Bronchial smooth muscle cell (primary cell): Measurements from ENCODE around the gene FTO. TPM values are rescaled to one million over a fixed set of nuclear protein-coding genes. Genes with fewer than 3 reads are reported as not detected.

Experiments
- total RNA-seq: library from RNA; depleted of rRNA; stranded (reverse); fragments of >200 nt; gene quantifications from 2 replicates; pipeline ENCODE4 v1.2.1, GENCODE V29; 2014

Gene FTO
- 74.4 and 81.3 TPM in 2 replicates for total RNA-seq

GRCh38 chr16:53703590-53704444 is at the start of gene FTO, which contains the start of gene RPGRIP1L:
FTO (plus strand) TSS chr16:53704156.
RPGRIP1L (minus strand) TSS chr16:53703859; CDS start chr16:53700723, 3,136 bp downstream.

Other genes starting within 250 kb of the FTO start
- gene AKTIP, start 200.9 kb upstream of the FTO start, total RNA-seq, result 12.0 and 17.5 TPM in 2 replicates
- 7.4 and 7.5 TPM in 2 replicates for gene RPGRIP1L, start 297 bp upstream of the FTO start, total RNA-seq